Activated naive CD8-positive, alpha-beta T cell treated with anti-CD3 and anti-CD28 coated beads, Interleukin-2, amount 10 ng/mL, durations not matched to agents 7 days and 5 days (primary cell): ENCODE measurements around the gene BID. TPM values are rescaled to one million over a fixed set of nuclear protein-coding genes. Genes with fewer than 3 reads are reported as not detected.
A peak's percentile ranks its signal among the peaks of the same experiment; 100 is the strongest.

Source experiments
- ATAC-seq: fragments of 150-1000 bp; cut with Tn5 transposase; one replicate; pipeline ENCODE4 v1.10.0; 2021; ENCODE audit warnings: low read depth, moderate library complexity
- POLR2A ChIA-PET: fragments of 350-600 bp; sonication (Branson Sonifier 250); formaldehyde crosslinking; loops from one replicate; lab custom pipeline; 2021; ENCODE audit warnings: antibody characterized with exemption; lab: Charles Lee
- DNase-seq: peaks from one replicate; pipeline ENCODE4 v3.0.0; 2021
- H3K27ac Mint-ChIP-seq: one replicate; pipeline ENCODE4 v1.8.0; 2022; ENCODE audit warnings: mild to moderate bottlenecking, mixed read lengths
- H3K27me3 Mint-ChIP-seq: one replicate; pipeline ENCODE4 v1.8.0; 2022; ENCODE audit warnings: mild to moderate bottlenecking, moderate library complexity, mixed read lengths
- H3K36me3 Mint-ChIP-seq: one replicate; pipeline ENCODE4 v1.8.0; 2021; ENCODE audit warnings: mild to moderate bottlenecking, mixed read lengths
- H3K4me1 Mint-ChIP-seq: one replicate; pipeline ENCODE4 v1.8.0; 2021; ENCODE audit warnings: mixed read lengths
- H3K4me3 Mint-ChIP-seq: one replicate; pipeline ENCODE4 v1.8.0; 2022; ENCODE audit warnings: mild to moderate bottlenecking, moderate library complexity, mixed read lengths
- H3K9me3 Mint-ChIP-seq: one replicate; pipeline ENCODE4 v1.8.0; 2021; ENCODE audit warnings: mixed read lengths
- total RNA-seq, 2 experiments: library from RNA; stranded (reverse); gene quantifications; one replicate each; pipeline ENCODE4 v1.2.3, GENCODE V29; 2021

Gene BID
- total RNA-seq, 2 experiments from 2014 or later = 33.6 to 35.6 TPM

GRCh38 chr22:17726006-17726927, 48.0 kb downstream of the BID start:
- POLR2A ChIA-PET = no interaction called here
- no peak for DNase-seq
- Mint-ChIP-seq H3K36me3 (peaks cover 11% of the 10 kb centered on the region), H3K27ac (peak overlapping the region; percentile 70), H3K4me3 (peak overlapping the region; percentile 33), H3K9me3 (no peaks in the 10 kb centered on the region), H3K27me3 (no peaks in the 10 kb centered on the region), H3K4me1 (peaks cover 10% of the 10 kb centered on the region)
- peak; percentile 77 for ATAC-seq

- DNase-seq (no peak), ATAC-seq (no peak)
- no peak overlapping the region for H3K27ac Mint-ChIP-seq
- no peak overlapping the region for H3K4me3 Mint-ChIP-seq
- H3K9me3 Mint-ChIP-seq = no peaks in the 10 kb centered on the region
- H3K4me1 Mint-ChIP-seq = peaks cover 10% of the 10 kb centered on the region
- peaks cover 11% of the 10 kb centered on the region for H3K36me3 Mint-ChIP-seq
- H3K27me3 Mint-ChIP-seq = no peaks in the 10 kb centered on the region
- POLR2A ChIA-PET = no interaction called here
Observed at GRCh38 chr22:17725500-17725796, 48.8 kb downstream of the BID start.

DNA sequence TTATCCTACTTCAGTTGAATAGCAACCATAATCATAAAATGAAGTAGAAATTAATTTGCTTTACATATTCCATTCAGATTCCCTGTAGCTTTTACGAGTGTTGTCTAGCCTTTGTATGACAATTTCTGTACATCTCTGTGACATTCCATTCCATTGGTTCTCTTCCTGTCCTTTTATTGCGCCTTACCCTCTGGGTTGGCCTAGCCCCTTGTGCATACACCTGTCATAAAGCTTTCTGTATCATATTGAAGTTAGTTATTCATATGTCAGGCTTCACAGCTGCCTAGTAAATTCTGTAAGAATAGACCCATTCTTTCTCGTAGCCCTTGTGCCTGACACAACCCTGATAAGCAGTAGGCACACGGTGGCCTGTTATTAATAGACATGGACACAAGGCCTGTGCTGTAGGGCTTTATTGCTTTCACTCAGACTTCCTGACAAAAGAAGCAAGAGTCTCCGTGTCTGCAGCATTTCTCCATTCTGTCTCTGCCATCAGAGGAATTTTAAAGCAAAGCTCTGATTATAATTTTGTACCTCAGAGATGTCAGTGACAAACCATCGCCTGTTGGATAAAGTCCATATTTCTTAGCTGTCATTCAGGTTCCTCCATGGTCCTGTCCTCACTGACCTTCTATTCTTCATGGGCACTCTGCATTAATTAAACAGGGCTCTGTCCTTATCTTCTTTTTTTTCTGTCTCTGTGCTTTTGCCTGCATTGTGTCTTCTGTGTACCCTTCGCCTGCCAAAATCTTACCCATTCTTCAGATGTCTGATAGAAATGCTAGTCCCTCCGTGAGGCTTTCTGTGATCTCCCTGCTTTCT, 49.4 kb downstream of the BID start:
- no peaks in the 10 kb centered on the region for H3K9me3 Mint-ChIP-seq
- H3K4me3 Mint-ChIP-seq = no peak overlapping the region
- H3K36me3 Mint-ChIP-seq = peaks cover 11% of the 10 kb centered on the region
- no peak overlapping the region for H3K27ac Mint-ChIP-seq
- H3K27me3 Mint-ChIP-seq = no peaks in the 10 kb centered on the region
- DNase-seq = no peak
- POLR2A ChIA-PET = no interaction called here
- ATAC-seq = no peak
- peaks cover 10% of the 10 kb centered on the region for H3K4me1 Mint-ChIP-seq

DNA sequence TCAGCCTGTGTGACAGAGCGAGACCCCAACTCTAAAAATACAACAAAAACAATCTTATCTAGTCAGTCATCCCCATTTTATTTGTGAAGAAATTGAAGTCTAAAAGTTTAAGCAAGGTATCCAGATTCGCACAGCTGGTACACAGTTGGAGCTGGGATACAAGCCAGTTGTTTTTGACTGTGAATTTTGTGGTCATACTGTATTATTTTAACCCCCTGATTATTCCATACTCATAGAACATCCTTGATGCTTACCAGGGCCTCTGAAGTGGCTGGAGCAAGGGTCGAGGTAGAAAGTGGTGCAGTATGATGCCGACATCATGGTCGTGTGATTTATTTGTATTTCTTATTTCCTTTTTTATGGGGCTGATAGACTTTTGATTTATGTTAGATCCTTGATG, 50.0 kb downstream of the BID start:
- Mint-ChIP-seq H3K27me3 (no peaks in the 10 kb centered on the region), H3K27ac (no peak overlapping the region), H3K9me3 (no peaks in the 10 kb centered on the region), H3K36me3 (peaks cover 11% of the 10 kb centered on the region), H3K4me1 (peaks cover 9% of the 10 kb centered on the region), H3K4me3 (no peak overlapping the region)
- ATAC-seq (no peak), DNase-seq (no peak)
- POLR2A ChIA-PET = no interaction called here

- Mint-ChIP-seq H3K27me3 (no peaks in the 10 kb centered on the region), H3K36me3 (no peaks in the 10 kb centered on the region), H3K9me3 (no peaks in the 10 kb centered on the region), H3K27ac (no peak overlapping the region), H3K4me1 (no peaks in the 10 kb centered on the region), H3K4me3 (no peak overlapping the region)
- DNase-seq (no peak), ATAC-seq (no peak)
- POLR2A ChIA-PET = no interaction called here
Observed at GRCh38 chr22:17719911-17720310, 54.4 kb downstream of the BID start.

DNA sequence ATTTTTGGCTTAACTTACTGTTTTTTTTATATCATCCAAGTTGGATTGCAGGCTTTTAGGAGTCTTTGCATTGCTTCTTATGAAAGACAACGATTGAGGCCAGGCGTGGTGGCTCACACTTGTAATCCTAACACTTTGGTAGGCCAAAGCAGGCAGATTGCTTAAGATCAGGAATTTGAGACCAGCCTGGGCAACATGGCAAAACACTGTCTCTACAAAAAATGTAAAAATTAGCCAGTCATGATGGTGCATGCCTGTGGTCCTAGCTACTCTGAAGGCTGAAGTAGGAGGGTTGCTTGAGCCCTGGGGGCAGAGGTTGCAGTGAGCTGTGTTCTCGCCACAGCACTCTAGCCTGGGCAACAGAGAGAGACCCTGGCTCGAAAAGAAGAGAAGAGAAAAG, 56.6 kb downstream of the BID start:
- H3K27ac Mint-ChIP-seq = no peak overlapping the region
- peaks cover 3% of the 10 kb centered on the region for H3K36me3 Mint-ChIP-seq
- POLR2A ChIA-PET = no interaction called here
- DNase-seq (no peak), ATAC-seq (no peak)
- peaks cover 3% of the 10 kb centered on the region for H3K4me1 Mint-ChIP-seq
- H3K4me3 Mint-ChIP-seq = no peak overlapping the region
- no peaks in the 10 kb centered on the region for H3K9me3 Mint-ChIP-seq
- no peaks in the 10 kb centered on the region for H3K27me3 Mint-ChIP-seq

- POLR2A ChIA-PET = no interaction called here
- no peak overlapping the region for H3K27ac Mint-ChIP-seq
Observed at GRCh38 chr22:17716529-17716928, 57.7 kb downstream of the BID start.

GRCh38 chr22:17712441-17712840, 61.8 kb downstream of the BID start:
- no peak overlapping the region for H3K4me3 Mint-ChIP-seq
- no peak for ATAC-seq
- peaks cover 6% of the 10 kb centered on the region for H3K36me3 Mint-ChIP-seq
- POLR2A ChIA-PET = no interaction called here
- DNase-seq = no peak
- no peak overlapping the region for H3K27ac Mint-ChIP-seq
- H3K4me1 Mint-ChIP-seq = peaks cover 3% of the 10 kb centered on the region
- no peaks in the 10 kb centered on the region for H3K9me3 Mint-ChIP-seq
- H3K27me3 Mint-ChIP-seq = no peaks in the 10 kb centered on the region

More at GRCh38 chr22:17716529-17716928, 57.7 kb downstream of the BID start:
- Mint-ChIP-seq H3K4me3 (no peak overlapping the region), H3K9me3 (no peaks in the 10 kb centered on the region), H3K27me3 (no peaks in the 10 kb centered on the region), H3K4me1 (peaks cover 3% of the 10 kb centered on the region), H3K36me3 (peaks cover 3% of the 10 kb centered on the region)
- DNase-seq (no peak), ATAC-seq (no peak)

GRCh38 chr22:17710023-17710422, 64.2 kb downstream of the BID start:
- no peak overlapping the region for H3K4me3 Mint-ChIP-seq
- no peaks in the 10 kb centered on the region for H3K27me3 Mint-ChIP-seq
- no peak for ATAC-seq

DNA sequence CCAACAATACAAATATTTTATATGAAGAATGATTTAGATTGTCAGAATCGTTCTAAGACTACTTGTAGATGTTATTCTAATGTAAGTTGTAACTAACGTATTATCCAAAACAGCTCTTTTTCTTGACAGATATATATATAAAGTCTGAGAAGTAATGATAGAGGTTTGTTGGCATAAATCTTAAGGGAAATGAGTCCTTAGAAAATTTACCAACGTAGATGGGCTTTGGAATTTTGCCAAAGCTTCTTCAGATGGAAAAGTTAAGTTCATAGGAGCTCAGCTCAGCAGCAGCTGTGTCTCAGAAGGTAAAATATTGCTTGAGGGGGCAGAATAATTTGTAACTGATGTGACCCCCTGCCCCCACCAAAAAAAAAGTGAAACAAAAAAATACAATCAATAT, 66.7 kb downstream of the BID start:
- Mint-ChIP-seq H3K27ac (no peak overlapping the region), H3K4me3 (no peak overlapping the region), H3K36me3 (peaks cover 22% of the 10 kb centered on the region), H3K4me1 (peaks cover 11% of the 10 kb centered on the region), H3K9me3 (no peaks in the 10 kb centered on the region), H3K27me3 (no peaks in the 10 kb centered on the region)
- POLR2A ChIA-PET = interaction anchor here (1.0 kb wide), 1 partner anchor 68 kb away, joined by 3 read pairs; no protein-coding TSS in a partner anchor
- ATAC-seq (no peak), DNase-seq (no peak)

More at GRCh38 chr22:17710023-17710422, 64.2 kb downstream of the BID start:
- Mint-ChIP-seq H3K36me3 (peaks cover 13% of the 10 kb centered on the region), H3K27ac (no peak overlapping the region), H3K4me1 (peaks cover 14% of the 10 kb centered on the region), H3K9me3 (no peaks in the 10 kb centered on the region)
- POLR2A ChIA-PET = no interaction called here
- no peak for DNase-seq

GRCh38 chr22:17706947-17707346, 67.3 kb downstream of the BID start:
- Mint-ChIP-seq H3K27ac (no peak overlapping the region), H3K9me3 (no peaks in the 10 kb centered on the region), H3K4me3 (no peak overlapping the region), H3K27me3 (no peaks in the 10 kb centered on the region), H3K4me1 (peaks cover 11% of the 10 kb centered on the region), H3K36me3 (peaks cover 22% of the 10 kb centered on the region)
- ATAC-seq (no peak), DNase-seq (no peak)
- POLR2A ChIA-PET = interaction anchor here (1.0 kb wide), 1 partner anchor 68 kb away, joined by 3 read pairs; no protein-coding TSS in a partner anchor

DNA sequence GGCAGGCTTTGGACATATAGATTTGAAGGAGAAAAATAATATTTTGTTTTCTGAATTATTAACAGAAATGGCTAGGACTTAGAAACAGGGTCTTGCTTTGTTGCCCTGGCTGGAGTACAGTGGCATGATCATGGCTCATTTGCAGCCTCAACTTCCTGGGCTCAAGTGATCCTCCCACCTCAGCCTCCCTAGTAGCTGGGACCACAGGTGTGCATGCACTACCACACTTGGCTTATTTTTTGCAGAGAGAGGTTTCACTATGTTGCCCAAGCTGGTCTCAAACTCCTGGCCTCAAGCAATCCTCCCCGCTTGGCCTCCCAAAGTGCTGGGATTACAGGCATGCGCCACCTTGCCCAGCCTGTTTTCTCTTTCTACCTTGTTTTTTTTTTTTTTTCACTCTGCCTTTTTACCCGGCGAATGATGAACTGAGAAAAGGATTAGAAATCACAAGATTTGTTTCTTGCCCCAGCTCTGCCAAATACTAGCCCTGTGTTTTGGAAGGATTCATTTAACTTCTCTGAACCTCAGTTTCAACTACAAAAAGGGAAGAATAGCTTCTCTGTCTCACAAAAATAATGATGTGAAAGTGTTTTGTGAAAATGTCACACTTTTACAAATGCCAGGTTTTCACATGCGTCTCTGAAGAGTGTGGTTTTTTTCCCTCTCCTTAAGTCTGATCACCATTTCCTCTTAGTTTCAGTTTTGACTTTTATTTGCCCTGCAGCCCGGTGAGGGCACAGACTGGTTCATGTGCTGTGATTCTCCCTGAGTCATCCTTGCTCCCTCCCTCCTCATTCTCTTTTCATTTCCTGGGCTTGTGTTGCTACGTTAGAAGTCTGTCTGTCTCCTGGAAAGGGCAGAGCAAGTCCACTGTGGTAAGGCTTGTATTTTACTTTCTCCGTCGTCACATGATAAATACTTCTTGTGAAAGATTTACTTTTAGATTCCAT, 68.0 kb downstream of the BID start:
- Mint-ChIP-seq H3K27ac (peak overlapping the region; percentile 89), H3K27me3 (no peaks in the 10 kb centered on the region), H3K4me3 (peak overlapping the region; percentile 79), H3K9me3 (no peaks in the 10 kb centered on the region), H3K4me1 (peaks cover 11% of the 10 kb centered on the region), H3K36me3 (peaks cover 22% of the 10 kb centered on the region)
- ATAC-seq = peak; percentile 97
- DNase-seq = no peak
- POLR2A ChIA-PET = interaction anchor here (0.7 to 1.0 kb wide), 4 partner anchors 57 to 370 kb away, joined by 3 to 7 read pairs (median 3); partner anchors contain the start of gene BCL2L13
